Natural killer cell (primary cell): Measurements from ENCODE around the gene SELENOP. TPM values are rescaled to one million over a fixed set of nuclear protein-coding genes. Genes with fewer than 3 reads are reported as not detected.

Experiments
- ATAC-seq, 3 donors: fragments of 150-1000 bp in 2 of 3; fragments of 200-7000 bp in 1 of 3; cut with Tn5 transposase; 1 replicate in 1 of 3; 2 replicates in 2 of 3; pipeline ENCODE4 v1.10.0; 2021; ENCODE audit warnings: mild to moderate bottlenecking in 2 of 3, moderate library complexity in 2 of 3
- DNase-seq, 2 donors: peaks; one replicate each; pipeline versions ENCODE4 v3.0.0 to v3.0.0-alpha.2; 2013 to 2021; ENCODE audit warnings: mixed read lengths in 1 of 2
- H3K27ac ChIP-seq: one replicate; pipeline ENCODE4 v1.5.1; 2013; ENCODE audit warnings: mild to moderate bottlenecking, low read length
- H3K27me3 ChIP-seq: one replicate; pipeline ENCODE4 v1.6.1; 2013; ENCODE audit warnings: low read length; ENCODE audit not compliant: control insufficient read depth, insufficient read depth
- H3K36me3 ChIP-seq: one replicate; pipeline ENCODE4 v1.6.1; 2013; ENCODE audit warnings: low read length; ENCODE audit not compliant: control insufficient read depth, insufficient read depth
- H3K4me1 ChIP-seq: one replicate; pipeline ENCODE4 v1.6.1; 2013; ENCODE audit warnings: low read length; ENCODE audit not compliant: control insufficient read depth, insufficient read depth
- H3K4me3 ChIP-seq: one replicate; pipeline ENCODE4 v1.5.1; 2013; ENCODE audit warnings: low read length
- H3K9me3 ChIP-seq: one replicate; pipeline ENCODE4 v1.6.1; 2013; ENCODE audit warnings: low read length; ENCODE audit not compliant: control insufficient read depth, insufficient read depth
- H3K27ac Mint-ChIP-seq, 2 donors: one replicate each; pipeline ENCODE4 v1.8.0; 2022; ENCODE audit warnings: mild to moderate bottlenecking in 2 of 2, mixed read lengths in 2 of 2, moderate library complexity in 1 of 2
- H3K27me3 Mint-ChIP-seq, 2 donors: one replicate each; pipeline ENCODE4 v1.8.0; 2022; ENCODE audit warnings: low read depth in 2 of 2, mixed read lengths in 2 of 2
- H3K36me3 Mint-ChIP-seq: one replicate; pipeline ENCODE4 v1.8.0; 2022; ENCODE audit warnings: mixed read lengths
- H3K4me1 Mint-ChIP-seq, 2 donors: one replicate each; pipeline ENCODE4 v1.8.0; 2022; ENCODE audit warnings: mixed read lengths in 2 of 2
- H3K4me3 Mint-ChIP-seq: one replicate; pipeline ENCODE4 v1.8.0; 2022; ENCODE audit warnings: mild to moderate bottlenecking, moderate library complexity, mixed read lengths
- H3K9me3 Mint-ChIP-seq, 2 donors: one replicate each; pipeline ENCODE4 v1.8.0; 2022; ENCODE audit warnings: mixed read lengths in 2 of 2
- CTCF ChIP-seq: fragments of 200-600 bp; IDR thresholded peaks from one replicate; pipeline ENCODE4 v1.8.0; 2022; ENCODE audit warnings: antibody characterized with exemption
- WGBS: methylation state at CpG from one replicate; pipeline ENCODE4 v1.1.7; 2013; ENCODE audit warnings: missing lambda C conversion rate; ENCODE audit not compliant: insufficient coverage; 5-methylcytosine and 5-hydroxymethylcytosine counted together
- intact Hi-C: fragments of 100-400 bp; cut with micrococcal nuclease; formaldehyde crosslinking; loops from one replicate; pipeline ENCODE4 v1.14.2; 2022
- total RNA-seq, 4 donors: library from RNA; stranded (reverse); fragments of 120-200 nt in 1 of 4; gene quantifications; one replicate each; pipeline versions ENCODE4 v1.2.3 to v1.2.4, GENCODE V29; 2013 to 2022

The SELENOP gene
- total RNA-seq, 3 donors from 2014 or later (not counting 1 experiment from before 2014, with no cell fraction given) = 0.75 to 1.8 (median 1.1) TPM

GRCh38 chr5:42810834-42811590 lies 680 bp downstream of the SELENOP start:
- Mint-ChIP-seq H3K4me1 (no peaks in the 10 kb centered on the region), H3K27ac (no peak overlapping the region), H3K9me3 (no peaks in the 10 kb centered on the region), H3K27me3 (no peaks in the 10 kb centered on the region), H3K36me3 (no peaks in the 10 kb centered on the region), H3K4me3 (no peak overlapping the region)
- no peak overlapping the region for H3K27ac ChIP-seq
- H3K27me3 ChIP-seq = no peaks in the 10 kb centered on the region
- no peak for TF ChIP-seq CTCF
- WGBS = 71% methylated on average over 1 of the region's 3 CpGs
- H3K4me3 ChIP-seq = no peak overlapping the region
- no peaks in the 10 kb centered on the region for H3K9me3 ChIP-seq
- no peak for DNase-seq
- intact Hi-C loops = no loop called here
- H3K4me1 ChIP-seq = no peaks in the 10 kb centered on the region
- no peak for ATAC-seq
- H3K36me3 ChIP-seq = no peaks in the 10 kb centered on the region

GRCh38 chr5:42808888-42809611 lies 2.6 kb downstream of the SELENOP start:
- no peak for TF ChIP-seq CTCF
- intact Hi-C loops = no loop called here
- no peaks in the 10 kb centered on the region for H3K36me3 Mint-ChIP-seq
- Histone ChIP-seq H3K27ac (no peak overlapping the region), H3K9me3 (no peaks in the 10 kb centered on the region), H3K4me1 (no peaks in the 10 kb centered on the region), H3K27me3 (no peaks in the 10 kb centered on the region), H3K4me3 (no peak overlapping the region), H3K36me3 (no peaks in the 10 kb centered on the region)
- ATAC-seq (no peak), DNase-seq (no peak)
- H3K9me3 Mint-ChIP-seq = no peaks in the 10 kb centered on the region
- H3K27me3 Mint-ChIP-seq = no peaks in the 10 kb centered on the region
- WGBS = 74% methylated on average over 4 of the region's 4 CpGs
- H3K4me1 Mint-ChIP-seq = no peaks in the 10 kb centered on the region
- H3K4me3 Mint-ChIP-seq = no peak overlapping the region
- no peak overlapping the region for H3K27ac Mint-ChIP-seq

- intact Hi-C loops = no loop called here
- TF ChIP-seq CTCF = no peak
- Mint-ChIP-seq H3K4me3 (no peak overlapping the region), H3K27ac (no peak overlapping the region), H3K4me1 (no peaks in the 10 kb centered on the region), H3K9me3 (no peaks in the 10 kb centered on the region), H3K36me3 (no peaks in the 10 kb centered on the region), H3K27me3 (no peaks in the 10 kb centered on the region)
- Histone ChIP-seq H3K9me3 (no peaks in the 10 kb centered on the region), H3K27ac (no peak overlapping the region), H3K4me1 (no peaks in the 10 kb centered on the region), H3K27me3 (no peaks in the 10 kb centered on the region), H3K36me3 (no peaks in the 10 kb centered on the region), H3K4me3 (no peak overlapping the region)
- DNase-seq = no peak
- ATAC-seq = no peak
- 95% methylated on average over 2 of the region's 2 CpGs for WGBS
Measured at GRCh38 chr5:42807722-42808447, 3.8 kb downstream of the SELENOP start.
